Thyroid gland (tissue), 4 donors: ENCODE measurements around the gene KPNA2. TPM values are rescaled to one million over a fixed set of nuclear protein-coding genes. Genes with fewer than 3 reads are reported as not detected.
"Not testable (repeated sequence)": the region's sequence is repeated elsewhere in the genome, so short reads cannot be mapped to it uniquely, and the experiment has no call there.

Experiments
- DNase-seq, 2 donors: peaks; one replicate each; pipeline ENCODE4 v3.0.0-alpha.2; 2019
- H3K27ac ChIP-seq, 3 donors: fragments of 200-600 bp; sonication (generic); 1 replicate in 2 of 3; 2 replicates in 1 of 3; pipeline ENCODE4 v1.5.1; 2016 to 2019; ENCODE audit warnings: mild to moderate bottlenecking in 1 of 3, moderate library complexity in 1 of 3
- H3K27me3 ChIP-seq: fragments of 200-600 bp; sonication (generic); one replicate; pipeline ENCODE4 v1.5.1; 2019
- H3K36me3 ChIP-seq, 2 donors: fragments of 200-600 bp; sonication (generic); one replicate each; pipeline ENCODE4 v1.5.1; 2016 to 2019
- H3K4me1 ChIP-seq, 2 donors: fragments of 200-600 bp; sonication (generic); one replicate each; pipeline ENCODE4 v1.5.1; 2017 to 2019
- H3K4me3 ChIP-seq, 3 donors: fragments of 200-600 bp; sonication (generic); replicated peaks in 1 of 3; 1 replicate in 2 of 3; 2 replicates in 1 of 3; pipeline ENCODE4 v1.5.1; 2016; ENCODE audit warnings: mild to moderate bottlenecking in 1 of 3
- H3K9me3 ChIP-seq: fragments of 200-600 bp; sonication (generic); one replicate; pipeline ENCODE4 v1.5.1; 2017
- POLR2A ChIP-seq, 2 donors: fragments of 450-650 bp; IDR thresholded peaks; one replicate each; pipeline ENCODE4 v1.6.1; 2017; ENCODE audit warnings: antibody characterized with exemption in 2 of 2, mild to moderate bottlenecking in 2 of 2, moderate library complexity in 1 of 2
- WGBS, 2 donors: methylation state at CpG; one replicate each; pipeline ENCODE4 v1.1.5; 2017; 5-methylcytosine and 5-hydroxymethylcytosine counted together
- intact Hi-C: fragments of 100-400 bp; cut with DNase I; formaldehyde crosslinking; loops from one replicate; pipeline ENCODE4 v1.15.1; 2023
- total RNA-seq, 4 donors: library from RNA; depleted of rRNA; stranded (reverse); fragments of >200 nt; gene quantifications; one replicate each; pipeline ENCODE4 v1.2.3, GENCODE V29; 2016
- TF ChIP-seq, protein P1 (sequence below), 6 experiments: fragments of 200-600 bp in 3 of 6; fragments of 450-650 bp in 3 of 6; sonication (generic) in 3 of 6; IDR thresholded peaks; one replicate each; pipeline ENCODE4 v1.5.1; 2016 to 2019; ENCODE audit warnings: antibody characterized with exemption in 6 of 6, mild to moderate bottlenecking in 2 of 6, inconsistent platforms in 1 of 6, moderate library complexity in 1 of 6

KPNA2 gene
- total RNA-seq, 4 donors from 2014 or later, result 13.3 to 25.8 (median 17.5) TPM

DNA sequence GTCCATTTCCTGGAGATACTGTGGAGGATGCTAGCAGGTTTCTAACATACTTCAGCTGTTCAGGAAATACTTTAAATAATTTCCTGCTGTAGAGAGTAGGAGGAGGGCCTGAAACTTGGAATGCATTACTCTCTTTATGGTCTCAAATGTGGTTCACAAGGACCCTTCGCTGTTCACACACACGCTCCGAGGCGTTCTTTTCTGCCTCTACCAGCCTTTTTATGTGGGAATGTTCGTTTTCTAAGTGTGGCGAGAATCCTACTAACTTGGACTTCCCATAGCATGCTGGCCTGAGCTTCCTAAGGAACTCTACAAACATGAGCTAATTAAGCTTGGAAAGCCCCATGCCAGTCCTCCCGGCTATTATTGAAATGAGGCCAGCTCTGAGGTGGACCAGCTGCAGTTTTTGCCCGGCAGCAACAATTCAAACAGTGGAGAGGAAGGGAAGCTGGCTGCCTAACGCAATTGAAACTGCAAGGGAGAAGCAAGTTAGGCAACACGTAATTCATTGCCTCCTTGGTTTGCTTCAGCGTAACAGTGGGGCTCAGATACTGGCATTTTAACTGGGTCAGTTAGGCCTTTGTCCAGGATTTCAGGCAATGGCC, 18.9 kb downstream of the KPNA2 start:
- Histone ChIP-seq H3K36me3 (no peaks in the 10 kb centered on the region), H3K4me3 (no peak overlapping the region), H3K4me1 (peaks cover 0 to 10% of the 10 kb centered on the region in 2 donors), H3K9me3 (no peaks in the 10 kb centered on the region), H3K27me3 (no peaks in the 10 kb centered on the region), H3K27ac (peak overlapping the region in 2 of 3 donors; percentile 32 to 55)
- DNase-seq, result peak; percentile 27 to 41
- 26 to 34% methylated on average over 11 of the region's 11 CpGs for WGBS, 2 donors
- intact Hi-C loops, result no loop called here
- TF ChIP-seq, protein P1, sequence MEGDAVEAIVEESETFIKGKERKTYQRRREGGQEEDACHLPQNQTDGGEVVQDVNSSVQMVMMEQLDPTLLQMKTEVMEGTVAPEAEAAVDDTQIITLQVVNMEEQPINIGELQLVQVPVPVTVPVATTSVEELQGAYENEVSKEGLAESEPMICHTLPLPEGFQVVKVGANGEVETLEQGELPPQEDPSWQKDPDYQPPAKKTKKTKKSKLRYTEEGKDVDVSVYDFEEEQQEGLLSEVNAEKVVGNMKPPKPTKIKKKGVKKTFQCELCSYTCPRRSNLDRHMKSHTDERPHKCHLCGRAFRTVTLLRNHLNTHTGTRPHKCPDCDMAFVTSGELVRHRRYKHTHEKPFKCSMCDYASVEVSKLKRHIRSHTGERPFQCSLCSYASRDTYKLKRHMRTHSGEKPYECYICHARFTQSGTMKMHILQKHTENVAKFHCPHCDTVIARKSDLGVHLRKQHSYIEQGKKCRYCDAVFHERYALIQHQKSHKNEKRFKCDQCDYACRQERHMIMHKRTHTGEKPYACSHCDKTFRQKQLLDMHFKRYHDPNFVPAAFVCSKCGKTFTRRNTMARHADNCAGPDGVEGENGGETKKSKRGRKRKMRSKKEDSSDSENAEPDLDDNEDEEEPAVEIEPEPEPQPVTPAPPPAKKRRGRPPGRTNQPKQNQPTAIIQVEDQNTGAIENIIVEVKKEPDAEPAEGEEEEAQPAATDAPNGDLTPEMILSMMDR (IDR thresholded peaks at IDR 0.05), result no peak
- no peak for TF ChIP-seq POLR2A (IDR thresholded peaks at IDR 0.05)

DNA sequence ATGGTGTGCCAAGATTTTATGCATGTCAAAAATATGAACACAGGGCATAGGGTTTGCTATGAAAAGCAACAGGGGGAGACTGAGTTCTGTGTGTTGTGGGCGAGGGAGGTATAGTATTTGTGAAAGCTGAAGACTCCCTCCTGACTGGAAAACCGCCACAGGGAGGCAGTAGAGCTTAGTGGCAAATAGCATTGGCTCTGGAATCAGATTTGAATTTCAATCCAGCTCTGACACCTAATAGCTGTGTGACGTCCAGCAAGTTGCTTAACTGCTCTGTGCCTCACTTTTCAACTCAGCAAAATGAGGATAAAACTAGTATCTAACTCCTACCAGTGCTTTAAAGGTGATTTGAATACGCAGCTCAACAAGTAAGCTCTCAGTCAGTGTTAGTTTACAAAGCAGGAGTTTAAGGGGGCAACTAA, 22.0 kb downstream of the KPNA2 start:
- H3K9me3 ChIP-seq, result no peaks in the 10 kb centered on the region
- DNase-seq, result peak in 1 of 2 donors; percentile 22
- no peak overlapping the region for H3K27ac ChIP-seq
- no peaks in the 10 kb centered on the region for H3K36me3 ChIP-seq
- no peak overlapping the region for H3K4me3 ChIP-seq
- no peak for TF ChIP-seq POLR2A (IDR thresholded peaks at IDR 0.05)
- TF ChIP-seq, protein P1 (IDR thresholded peaks at IDR 0.05), result peak in 4 of 6 experiments; percentile 6 to 40 (median 35)
- peaks cover 5 to 20% of the 10 kb centered on the region in 2 donors for H3K4me1 ChIP-seq
- intact Hi-C loops, result no loop called here
- H3K27me3 ChIP-seq, result no peaks in the 10 kb centered on the region
- 59 to 61% methylated on average over 4 of the region's 4 CpGs for WGBS, 2 donors

DNA sequence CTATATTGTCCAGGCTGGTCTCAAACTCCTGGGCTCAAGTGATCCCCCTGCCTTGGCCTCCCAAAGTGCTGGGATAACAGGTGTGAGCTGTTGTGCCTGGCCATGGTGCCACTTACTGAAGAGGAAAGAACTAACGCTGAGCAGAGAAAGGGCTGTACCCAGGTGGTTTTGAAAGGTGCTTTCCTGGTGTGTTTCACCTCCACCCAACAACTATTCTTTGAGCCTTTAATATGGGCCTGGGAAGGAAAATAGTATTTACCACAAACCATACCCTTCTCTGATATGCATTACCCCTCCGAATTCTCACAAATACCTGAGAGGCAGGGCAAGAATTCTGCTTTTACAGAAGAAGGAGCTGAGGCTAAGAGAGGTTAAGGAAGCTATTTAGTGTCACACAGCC, 24.8 kb downstream of the KPNA2 start:
- Histone ChIP-seq H3K27ac (no peak overlapping the region), H3K27me3 (no peaks in the 10 kb centered on the region), H3K9me3 (no peaks in the 10 kb centered on the region), H3K4me3 (no peak overlapping the region), H3K4me1 (peaks cover 5 to 10% of the 10 kb centered on the region in 2 donors), H3K36me3 (no peaks in the 10 kb centered on the region)
- intact Hi-C loops, result no loop called here
- DNase-seq, result no peak
- WGBS, 2 donors, result 93 to 94% methylated on average over 2 of the region's 2 CpGs
- TF ChIP-seq POLR2A (IDR thresholded peaks at IDR 0.05), result no peak
- TF ChIP-seq, protein P1 (IDR thresholded peaks at IDR 0.05), result no peak

DNA sequence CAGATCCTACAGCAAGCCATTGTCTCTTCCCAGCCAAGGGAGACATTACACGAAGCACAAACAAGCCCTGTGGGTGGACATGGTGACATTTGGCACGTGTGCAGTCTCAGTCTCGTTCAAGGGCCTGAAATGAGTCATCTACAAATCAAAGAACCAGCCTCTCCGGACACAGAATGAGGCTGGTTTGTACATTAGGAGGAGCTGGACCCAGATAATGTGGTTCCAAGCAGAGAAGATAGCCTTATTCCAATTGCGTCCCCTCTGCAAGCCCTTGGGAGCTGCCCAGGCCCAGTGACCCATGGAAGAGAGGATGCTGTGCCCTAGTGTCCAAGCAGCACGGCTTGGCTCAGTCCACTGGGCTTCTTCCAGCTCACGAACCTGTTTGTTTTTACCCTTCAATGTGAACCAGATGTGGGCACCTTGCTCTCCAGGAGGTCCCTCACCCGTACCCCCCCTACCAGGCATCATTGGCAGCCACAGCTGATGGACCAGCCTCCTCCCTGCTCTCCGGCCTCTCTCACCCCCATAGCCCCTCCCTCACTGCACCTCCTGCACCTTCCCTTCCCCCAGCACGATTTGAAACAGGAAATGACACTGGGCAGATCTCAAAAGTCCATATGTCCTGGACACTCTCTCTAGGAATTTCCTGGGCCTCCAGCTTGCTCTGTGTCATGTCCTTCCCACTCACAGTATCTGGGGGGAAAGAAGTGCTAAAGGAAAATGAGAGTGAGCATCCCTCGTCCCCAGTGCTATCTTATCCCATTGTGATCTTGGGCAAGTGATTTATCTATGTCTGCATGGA, 26.2 kb downstream of the KPNA2 start:
- WGBS, 2 donors, result 14 to 28% methylated on average over 11 of the region's 11 CpGs
- Histone ChIP-seq H3K36me3 (no peaks in the 10 kb centered on the region), H3K9me3 (no peaks in the 10 kb centered on the region), H3K27me3 (no peaks in the 10 kb centered on the region), H3K27ac (no peak overlapping the region), H3K4me1 (peaks cover 5 to 10% of the 10 kb centered on the region in 2 donors), H3K4me3 (no peak overlapping the region)
- intact Hi-C loops, result no loop called here
- DNase-seq, result peak; percentile 51 to 54
- TF ChIP-seq, protein P1 (IDR thresholded peaks at IDR 0.05), result no peak
- no peak for TF ChIP-seq POLR2A (IDR thresholded peaks at IDR 0.05)

DNA sequence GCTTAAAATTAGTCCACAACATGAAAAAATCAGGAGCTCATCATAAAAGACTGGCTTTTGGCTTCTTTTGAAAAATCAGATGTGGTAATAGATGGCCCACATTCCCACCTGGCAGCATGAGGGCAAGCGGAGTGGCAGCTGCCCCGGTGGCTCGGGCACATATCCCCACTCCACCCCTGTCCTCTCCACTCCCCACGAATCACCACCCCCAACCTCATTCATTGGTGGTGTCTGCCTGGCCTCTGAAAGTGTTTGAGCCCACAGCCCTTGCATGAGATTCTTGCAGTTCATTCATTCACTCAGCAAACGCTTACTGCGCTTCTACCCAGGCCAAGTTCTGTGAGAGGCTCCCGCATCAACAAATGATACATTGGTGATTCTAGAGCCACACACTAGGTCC, 29.8 kb downstream of the KPNA2 start:
- H3K27ac ChIP-seq, H3K4me1 ChIP-seq, H3K36me3 ChIP-seq, intact Hi-C loops, H3K9me3 ChIP-seq, H3K27me3 ChIP-seq, DNase-seq, H3K4me3 ChIP-seq: not testable (repeated sequence)
- WGBS, 2 donors, result 83 to 85% methylated on average over 7 of the region's 7 CpGs

DNA sequence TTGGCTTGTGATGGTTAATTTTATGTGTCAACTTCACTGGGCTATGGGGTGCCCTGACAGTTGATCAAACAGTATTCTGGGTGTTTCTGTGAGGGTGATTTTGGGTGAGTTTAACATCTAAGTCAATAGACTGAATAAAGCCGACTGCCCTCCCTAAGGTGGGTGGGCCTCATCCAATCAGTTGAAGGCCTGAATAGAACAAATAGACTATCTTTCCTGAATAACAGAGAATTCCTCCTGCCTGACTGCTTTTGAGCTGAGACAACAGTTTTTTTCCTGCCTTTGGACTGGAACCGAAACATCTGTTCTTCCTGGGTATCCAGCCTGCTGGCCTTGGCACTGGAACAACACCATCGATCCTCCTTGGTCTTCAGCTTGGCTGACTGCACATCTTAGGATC, 33.0 kb downstream of the KPNA2 start:
- H3K4me3 ChIP-seq, intact Hi-C loops: not testable (repeated sequence)
- WGBS, 2 donors, result 91 to 92% methylated on average over 3 of the region's 3 CpGs

DNA sequence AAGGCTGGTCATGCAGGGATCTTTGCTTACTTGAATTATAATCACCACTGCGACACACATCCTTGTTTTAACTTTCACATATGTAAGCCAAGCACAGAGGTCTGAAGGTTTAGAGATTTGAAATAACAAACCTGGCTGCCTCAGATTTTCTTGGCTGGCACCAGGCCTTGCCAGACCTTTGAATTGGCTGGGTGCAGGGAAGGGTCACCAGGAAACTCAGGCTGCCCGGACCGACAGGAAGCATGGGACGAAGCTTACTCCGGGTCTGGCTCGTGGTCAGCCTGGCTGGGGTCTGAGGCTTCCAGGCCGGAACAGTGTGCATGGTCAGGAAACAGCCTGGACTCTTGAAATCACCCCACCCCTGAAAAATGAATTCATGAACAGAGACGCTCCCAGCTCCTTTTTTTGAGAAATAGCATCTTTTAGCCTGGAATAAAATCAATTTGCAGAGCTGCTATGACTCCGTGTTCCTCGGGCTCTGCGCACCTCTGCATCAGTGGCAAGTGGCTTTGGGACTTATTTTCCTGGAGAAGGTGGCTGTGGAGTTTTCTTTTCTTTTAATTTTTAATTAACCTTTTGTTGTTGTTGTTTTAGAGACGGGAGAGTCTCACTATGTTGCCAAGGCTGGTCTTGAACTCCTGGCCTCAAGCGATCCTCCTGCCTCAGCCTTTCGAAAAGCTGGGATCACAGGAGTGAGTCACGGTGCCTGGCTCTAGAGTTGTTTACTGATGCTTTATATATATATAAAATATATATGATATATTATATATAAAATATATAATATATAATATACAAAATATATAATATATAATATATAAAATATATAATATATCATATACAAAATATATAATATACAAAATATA, 35.3 kb downstream of the KPNA2 start:
- H3K27me3 ChIP-seq, intact Hi-C loops, H3K4me3 ChIP-seq: not testable (repeated sequence)

More for the DNA sequence above, 33.0 kb downstream of the KPNA2 start:
- not testable (repeated sequence) for H3K4me1 ChIP-seq, H3K36me3 ChIP-seq, H3K9me3 ChIP-seq, DNase-seq, H3K27me3 ChIP-seq, H3K27ac ChIP-seq

More for the DNA sequence above, 35.3 kb downstream of the KPNA2 start:
- H3K9me3 ChIP-seq, H3K4me1 ChIP-seq, H3K36me3 ChIP-seq: not testable (repeated sequence)
- DNase-seq, result peak; percentile 47 to 71
- WGBS, 2 donors, result 52 to 57% methylated on average over 12 to 15 of the region's 15 CpGs
- peak overlapping the region in 2 of 3 donors; percentile 17 to 27 for H3K27ac ChIP-seq
